ENCODE results near the gene PROS1.
"Not testable (repeated sequence)": the region's sequence is repeated elsewhere in the genome, so short reads cannot be mapped to it uniquely, and the experiment has no call there.

PROS1 gene

DNA sequence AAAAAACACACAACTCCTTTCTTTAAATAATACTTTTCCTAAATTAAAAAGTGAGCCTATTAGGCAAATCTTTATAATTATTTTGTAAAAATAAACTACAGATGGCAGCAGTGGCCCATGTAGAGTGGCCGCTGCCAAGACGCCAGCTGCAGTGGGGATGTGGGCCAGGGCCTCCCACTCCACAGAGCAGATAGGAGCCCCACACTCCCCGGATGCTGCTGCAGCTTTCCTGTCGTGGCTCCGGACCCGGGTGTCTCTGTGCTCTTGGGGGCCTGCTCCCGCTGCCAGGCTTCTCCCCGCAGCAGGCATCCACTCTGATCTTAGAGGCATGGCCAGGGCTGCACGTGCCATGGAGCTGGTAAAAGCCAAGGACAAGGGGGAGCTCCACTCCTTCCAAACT lies 67.5 kb downstream of the PROS1 start:
- no peak for FAIRE-seq
- no peak for DNase-seq (ENCODE audit: insufficient read length, low spot score)

- DNase-seq (ENCODE audit: insufficient read length, low spot score) (no peak), FAIRE-seq (no peak)
Observed at GRCh38 chr3:93904568-93904967, 69.1 kb downstream of the PROS1 start.

DNA sequence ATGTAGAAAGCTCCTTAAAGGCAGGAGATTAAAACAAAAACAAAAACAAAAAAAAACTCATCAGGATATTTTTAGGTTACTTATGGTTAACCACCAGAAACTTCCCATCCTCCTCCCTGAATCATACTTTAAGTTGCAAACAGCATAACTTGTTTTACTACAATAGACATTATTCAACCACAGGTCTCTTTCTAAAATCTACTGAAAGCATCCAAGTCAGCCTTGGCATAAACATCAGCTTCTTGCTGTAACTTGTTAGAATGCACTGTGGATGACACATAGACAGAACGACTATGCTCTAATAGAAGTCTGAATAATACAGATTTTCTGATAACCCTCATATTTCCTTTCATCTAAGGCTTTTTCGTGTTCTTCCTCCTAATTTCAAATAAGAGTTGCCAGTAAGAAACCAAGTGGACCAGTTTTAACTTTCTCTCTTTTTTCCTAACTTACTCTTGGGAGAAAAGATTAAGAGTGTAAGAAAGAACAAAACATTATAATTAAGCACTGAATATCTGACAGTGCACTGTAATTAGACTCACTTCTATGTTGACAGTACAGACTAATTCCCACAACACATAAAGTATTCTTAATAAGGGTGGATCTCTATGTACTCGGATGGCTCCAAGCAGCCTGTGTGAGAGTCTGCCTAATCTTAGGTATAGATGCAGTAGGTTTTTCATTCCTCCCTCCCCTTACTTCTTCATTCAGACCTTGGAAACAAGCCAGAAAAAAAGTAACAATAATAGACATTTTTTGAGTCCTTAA lies 95.3 kb downstream of the PROS1 start:
- not testable (repeated sequence) for DNase-seq (ENCODE audit: insufficient read length, low spot score); FAIRE-seq

- DNase-seq (ENCODE audit: insufficient read length, low spot score); FAIRE-seq: not testable (repeated sequence)
Observed at GRCh38 chr3:93877427-93877826, 96.3 kb downstream of the PROS1 start.

DNA sequence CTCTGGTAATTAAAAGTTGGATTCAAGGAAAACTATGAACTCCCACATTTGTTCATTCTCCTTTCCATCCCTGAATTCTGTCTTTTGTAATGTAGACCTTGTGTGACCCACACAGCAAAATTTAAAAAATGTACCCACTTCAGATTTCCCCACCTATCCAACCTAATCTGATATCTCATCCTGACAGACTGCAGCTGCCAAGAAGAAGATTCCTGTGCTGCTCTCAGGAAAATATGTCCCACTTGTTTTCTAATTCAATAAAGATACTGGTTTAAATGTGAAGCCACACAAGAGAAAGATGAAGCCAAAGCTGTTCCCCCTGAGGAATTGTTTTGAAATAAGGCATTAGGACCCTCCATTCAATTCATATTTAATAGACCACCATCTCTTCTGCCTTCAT lies 100.3 kb downstream of the PROS1 start:
- FAIRE-seq, result not testable (repeated sequence)

DNA sequence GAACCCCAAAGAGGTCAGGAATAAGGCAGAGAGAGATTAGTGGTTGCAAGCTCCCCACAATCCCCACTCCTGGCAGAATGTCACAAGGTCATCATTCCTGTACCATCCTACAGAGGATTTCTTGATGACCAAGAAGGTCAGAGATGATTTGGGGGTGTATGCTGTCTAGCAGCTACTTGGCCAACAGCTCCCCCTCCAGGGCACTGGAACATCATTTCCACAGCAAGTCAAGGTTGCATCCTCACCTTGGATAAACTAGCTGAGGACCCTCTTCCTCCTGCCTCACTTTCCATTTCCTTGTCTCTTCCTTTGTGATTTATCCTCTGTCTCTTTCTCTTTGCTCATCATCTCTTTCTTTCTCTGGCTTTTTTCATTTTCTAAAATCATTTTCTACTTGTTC lies 106.3 kb downstream of the PROS1 start:
- no peak for DNase-seq (ENCODE audit: insufficient read length, low spot score)
- no peak for FAIRE-seq

More for the DNA sequence above, 100.3 kb downstream of the PROS1 start:
- DNase-seq (ENCODE audit: insufficient read length, low spot score), result not testable (repeated sequence)

DNA sequence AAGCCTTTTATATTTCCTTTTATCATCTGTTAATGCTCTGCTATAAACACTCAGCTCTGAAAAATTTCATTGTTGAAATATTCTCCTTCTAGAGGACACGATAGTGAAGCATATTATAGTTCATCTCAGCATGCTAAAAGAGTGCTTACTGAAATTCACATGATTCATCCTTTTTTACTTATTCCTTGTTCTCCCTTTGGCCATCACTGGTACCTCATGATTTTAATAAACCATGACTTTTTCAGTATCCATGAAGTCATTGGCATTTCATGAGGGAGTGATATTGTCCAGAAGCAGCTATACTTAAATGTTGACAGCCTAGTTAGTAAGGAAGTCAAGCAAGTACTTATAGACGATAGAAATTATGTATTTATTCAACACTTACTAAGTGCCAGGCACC lies 112.7 kb downstream of the PROS1 start:
- FAIRE-seq (no peak), DNase-seq (ENCODE audit: insufficient read length, low spot score) (no peak)

DNA sequence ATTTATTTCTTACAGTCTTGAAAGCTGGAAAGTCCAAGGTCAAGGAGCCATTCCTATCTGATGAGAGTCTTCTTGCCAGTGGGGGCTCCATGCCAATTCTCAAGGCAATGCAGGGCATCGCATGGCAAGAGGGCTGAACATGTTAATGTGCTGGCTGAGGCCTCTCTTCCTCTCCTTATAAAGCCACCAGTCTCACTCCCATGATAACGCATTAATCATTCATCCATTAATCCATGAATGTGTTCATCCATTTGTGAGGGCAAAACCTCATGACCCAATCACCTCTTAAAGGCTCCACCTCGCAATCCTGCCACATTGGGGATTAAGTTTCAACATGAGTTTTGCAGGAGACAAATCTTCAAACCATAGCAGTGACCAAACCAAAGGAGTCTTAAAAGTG lies 118.3 kb downstream of the PROS1 start:
- no peak for FAIRE-seq
- no peak for DNase-seq (ENCODE audit: insufficient read length, low spot score)

GRCh38 chr3:93852228-93852627 lies 121.5 kb downstream of the PROS1 start:
- FAIRE-seq; DNase-seq (ENCODE audit: insufficient read length, low spot score): not testable (repeated sequence)

GRCh38 chr3:93843981-93844380 lies 129.7 kb downstream of the PROS1 start:
- FAIRE-seq (peak; percentile 95), DNase-seq (ENCODE audit: insufficient read length, low spot score) (peak; percentile 26)

GRCh38 chr3:93839193-93839592 lies 134.5 kb downstream of the PROS1 start:
- FAIRE-seq; DNase-seq (ENCODE audit: insufficient read length, low spot score): not testable (repeated sequence)
